GM12872 (cell line): ENCODE data around the gene MAN2A2.

Experiments used
- CTCF ChIP-seq: IDR thresholded peaks from 3 replicates; pipeline ENCODE4 v1.5.1; 2011; ENCODE audit warnings: low read depth, mild to moderate bottlenecking, low read length, moderate library complexity; ENCODE audit not compliant: insufficient read depth

The MAN2A2 gene

DNA sequence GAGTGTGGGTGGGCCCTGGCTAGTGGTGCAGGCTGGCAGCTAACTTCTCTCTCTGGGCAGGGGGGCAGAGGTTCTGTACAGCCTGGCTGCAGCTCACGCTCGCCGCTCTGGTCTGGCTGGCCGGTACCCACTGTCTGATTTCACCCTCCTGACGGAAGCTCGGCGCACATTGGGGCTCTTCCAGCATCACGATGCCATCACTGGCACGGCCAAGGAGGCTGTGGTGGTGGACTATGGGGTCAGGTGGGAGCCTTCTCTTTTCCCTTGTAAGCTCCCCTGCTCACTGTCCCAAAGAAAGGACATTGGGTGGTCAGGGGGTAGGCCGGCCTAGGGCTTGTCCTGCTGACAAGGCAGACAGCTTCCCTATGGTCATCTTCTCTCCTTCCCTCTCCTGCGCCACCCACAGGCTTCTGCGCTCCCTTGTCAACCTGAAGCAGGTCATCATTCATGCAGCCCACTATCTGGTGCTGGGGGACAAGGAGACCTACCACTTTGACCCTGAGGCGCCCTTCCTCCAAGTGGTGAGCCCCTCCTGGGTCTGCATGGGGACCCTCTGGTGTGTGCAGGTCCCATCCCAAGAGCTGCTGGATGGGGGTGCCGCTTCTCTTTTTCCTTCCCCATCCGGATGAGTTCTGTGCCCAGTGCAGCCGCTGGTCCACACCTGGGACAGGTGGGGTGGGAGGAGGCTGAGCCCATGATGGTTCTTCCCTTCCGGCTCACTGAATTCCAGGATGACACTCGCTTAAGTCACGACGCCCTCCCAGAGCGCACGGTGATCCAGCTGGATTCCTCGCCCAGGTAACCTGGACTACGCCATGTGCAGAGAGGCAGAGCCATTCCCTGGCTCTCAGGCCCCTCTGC, 7.6 kb downstream of the MAN2A2 start:
- TF ChIP-seq CTCF, result no peak

GRCh38 chr15:90911302-90911623, 8.2 kb downstream of the MAN2A2 start:
- TF ChIP-seq CTCF, result no peak

- no peak for TF ChIP-seq CTCF
Measured at GRCh38 chr15:90911906-90912769, 9.0 kb downstream of the MAN2A2 start.

DNA sequence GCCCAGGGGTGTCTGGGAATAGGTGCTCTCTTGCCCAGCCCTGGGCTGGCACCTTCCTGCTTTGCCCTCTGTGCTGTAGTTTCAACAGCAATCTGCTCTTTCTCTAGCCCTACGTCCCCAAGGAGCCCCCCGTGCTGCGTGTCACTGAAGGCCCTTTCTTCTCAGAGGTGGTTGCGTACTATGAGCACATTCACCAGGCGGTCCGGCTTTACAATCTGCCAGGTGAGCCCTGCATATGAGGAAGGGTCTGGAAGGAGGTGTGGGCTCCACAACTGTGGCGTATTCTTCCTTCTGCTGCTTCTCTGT, 9.6 kb downstream of the MAN2A2 start:
- TF ChIP-seq CTCF, result no peak

DNA sequence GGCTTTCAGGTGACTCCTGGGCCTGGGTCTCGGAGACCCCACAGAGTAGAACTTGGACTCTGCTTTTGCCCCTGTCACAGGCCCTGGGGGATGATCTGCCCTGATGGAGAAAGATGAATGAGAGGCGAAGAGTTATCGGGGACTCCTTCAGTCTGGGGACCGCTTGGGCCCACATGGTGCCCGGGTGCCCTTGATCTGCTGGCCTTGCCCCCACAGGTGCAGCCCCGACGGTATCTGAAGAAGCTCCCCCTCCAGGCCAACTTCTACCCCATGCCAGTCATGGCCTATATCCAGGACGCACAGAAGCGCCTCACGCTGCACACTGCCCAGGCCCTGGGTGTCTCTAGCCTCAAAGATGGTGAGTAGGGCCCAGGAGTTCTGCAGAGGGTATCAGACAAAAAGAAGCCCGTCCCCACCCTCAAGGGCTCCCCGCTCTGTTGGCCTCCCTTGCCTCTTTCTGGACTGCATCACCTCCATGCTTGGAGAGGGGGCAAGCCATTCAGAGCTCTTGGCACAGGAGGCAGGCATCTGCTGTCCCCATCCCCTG, 10.4 kb downstream of the MAN2A2 start:
- TF ChIP-seq CTCF, result no peak

DNA sequence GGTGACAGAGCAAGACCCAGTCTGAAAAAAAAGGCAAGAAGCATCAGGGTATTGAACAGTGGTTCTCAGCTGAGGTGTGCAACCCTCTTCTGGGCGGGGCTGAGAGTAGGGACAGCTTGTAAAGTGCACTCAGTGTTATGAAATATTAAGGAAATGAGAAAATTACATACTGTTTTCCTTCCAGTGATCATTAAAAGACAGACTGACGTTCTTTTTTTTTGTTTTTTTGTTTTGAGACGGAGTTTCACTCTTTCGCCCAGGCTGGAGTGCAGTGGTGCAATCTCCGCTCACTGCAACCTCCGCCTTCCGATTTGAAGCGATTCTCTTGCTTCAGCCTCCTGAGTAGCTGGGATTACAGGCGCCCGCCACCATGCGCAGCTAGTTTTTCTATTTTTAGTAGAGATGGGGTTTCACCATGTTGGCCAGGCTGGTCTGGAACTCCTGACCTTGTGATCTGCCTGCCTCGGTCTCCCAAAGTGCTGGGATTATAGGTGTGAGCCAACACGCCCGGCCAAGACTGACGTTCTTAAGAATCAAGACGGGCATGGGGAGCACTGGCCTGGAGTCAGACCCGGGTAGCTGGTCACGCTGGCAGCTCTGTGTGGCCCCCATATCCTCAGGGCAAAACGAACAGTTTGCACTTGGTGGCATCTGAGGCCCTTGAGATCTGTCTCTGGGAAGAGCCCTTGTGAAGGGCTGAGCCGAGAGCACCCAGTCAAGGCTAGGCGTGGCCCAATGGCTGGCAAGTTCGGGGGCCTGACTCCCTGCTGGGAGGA, 11.4 kb downstream of the MAN2A2 start:
- TF ChIP-seq CTCF, result no peak

- no peak for TF ChIP-seq CTCF
Measured at GRCh38 chr15:90915216-90915807, 12.2 kb downstream of the MAN2A2 start.
